HUES64 (cell line): ENCODE data around the gene ABHD14A.

Experiments used
- H3K27ac ChIP-seq: 2 replicates; pipeline ENCODE4 v1.7.0; 2013; ENCODE audit warnings: low read depth, low read length, inconsistent platforms
- H3K27me3 ChIP-seq: 2 replicates; pipeline ENCODE4 v1.6.1; 2013; ENCODE audit warnings: mild to moderate bottlenecking, low read length; ENCODE audit not compliant: insufficient read depth
- H3K36me3 ChIP-seq: 2 replicates; pipeline ENCODE4 v1.6.1; 2013; ENCODE audit warnings: mild to moderate bottlenecking, low read length; ENCODE audit not compliant: insufficient read depth
- H3K4me1 ChIP-seq: 2 replicates; pipeline ENCODE4 v1.6.1; 2013; ENCODE audit warnings: mild to moderate bottlenecking, low read length, moderate library complexity; ENCODE audit not compliant: insufficient read depth
- H3K4me3 ChIP-seq: 2 replicates; pipeline ENCODE4 v1.5.1; 2013; ENCODE audit warnings: mild to moderate bottlenecking, low read length, moderate library complexity
- H3K9ac ChIP-seq: 2 replicates; pipeline ENCODE4 v1.6.1; 2013; ENCODE audit warnings: mild to moderate bottlenecking, low read depth, low read length
- H3K9me3 ChIP-seq: 2 replicates; pipeline ENCODE4 v1.6.1; 2013; ENCODE audit warnings: low read depth, low read length; ENCODE audit not compliant: insufficient read depth
- WGBS: fragments of 150-250, 120-280 bp; methylation state at CpG from one replicate; pipeline ENCODE4 v1.1.7; 2013; ENCODE audit warnings: missing lambda C conversion rate; 5-methylcytosine and 5-hydroxymethylcytosine counted together

The ABHD14A gene

DNA sequence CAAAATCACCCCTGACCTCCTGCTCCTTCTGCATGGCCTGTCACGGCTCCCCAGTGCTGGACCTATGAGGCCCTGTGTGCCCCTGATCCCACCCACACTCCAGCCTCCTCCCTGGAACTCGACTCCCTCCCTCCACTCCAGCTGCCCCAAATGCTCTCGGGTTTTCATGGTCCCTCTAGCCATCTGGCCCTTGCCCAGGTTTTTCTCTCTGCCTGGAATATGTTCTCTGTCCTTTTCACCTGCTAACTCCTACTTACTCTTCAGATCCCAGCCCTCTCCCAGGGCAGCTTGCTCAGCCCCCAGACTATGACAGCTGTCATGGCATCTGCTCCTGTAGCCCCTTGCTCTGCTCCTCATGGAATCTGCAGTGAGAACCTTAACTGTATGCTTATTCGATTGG lies 51.2 kb downstream of the ABHD14A start:
- Histone ChIP-seq H3K27ac (no peak overlapping the region), H3K4me3 (no peak overlapping the region)
- WGBS: 79% methylated on average over 4 of the region's 4 CpGs

DNA sequence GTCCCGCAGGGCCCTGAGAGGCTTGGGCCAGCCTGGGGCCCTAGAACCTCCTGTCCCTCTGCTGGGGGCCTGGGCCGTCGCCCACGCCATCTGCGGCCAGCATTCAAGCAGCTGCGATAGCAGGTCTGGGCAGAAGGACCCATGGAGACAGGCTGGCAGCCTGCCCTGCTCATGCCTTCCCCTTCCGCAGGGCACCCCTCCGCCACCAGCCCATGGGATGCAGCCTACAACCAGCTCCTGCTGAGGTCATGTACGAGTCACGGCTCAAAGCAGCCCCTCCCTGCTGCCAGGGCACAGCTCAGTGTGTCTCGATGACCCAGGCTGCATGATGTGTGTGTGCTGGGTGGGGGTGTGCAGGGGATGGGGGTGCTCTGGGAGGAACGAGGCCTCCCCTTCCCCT lies 53.7 kb downstream of the ABHD14A start:
- Histone ChIP-seq H3K4me3 (no peak overlapping the region), H3K9me3 (no peaks in the 10 kb centered on the region), H3K36me3 (no peaks in the 10 kb centered on the region), H3K27me3 (no peaks in the 10 kb centered on the region), H3K9ac (no peak overlapping the region), H3K27ac (no peak overlapping the region), H3K4me1 (no peaks in the 10 kb centered on the region)
- WGBS: 92% methylated on average over 11 of the region's 12 CpGs

More for the DNA sequence above, 51.2 kb downstream of the ABHD14A start:
- Histone ChIP-seq H3K9ac (no peak overlapping the region), H3K4me1 (peaks cover 8% of the 10 kb centered on the region), H3K9me3 (no peaks in the 10 kb centered on the region), H3K27me3 (no peaks in the 10 kb centered on the region), H3K36me3 (no peaks in the 10 kb centered on the region)

DNA sequence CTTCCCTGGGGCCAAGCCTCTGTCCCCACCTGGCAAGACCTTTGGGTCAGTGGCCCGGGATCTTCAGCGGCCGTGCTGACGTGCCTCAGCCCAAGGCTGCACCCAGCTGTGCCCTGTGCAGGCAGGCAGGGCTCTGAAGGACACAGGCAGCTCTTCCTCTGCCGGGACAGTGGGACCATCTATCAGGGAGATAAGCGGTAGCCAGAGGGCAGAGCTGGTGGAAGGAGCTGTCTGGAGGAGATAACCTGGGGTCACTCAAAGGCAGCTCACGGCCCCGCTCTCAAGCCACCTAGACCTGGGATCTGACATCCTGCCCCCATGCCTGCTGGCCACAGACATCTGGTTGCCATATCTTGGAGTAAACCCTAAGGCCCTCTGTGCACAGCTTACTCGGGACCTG lies 54.2 kb downstream of the ABHD14A start:
- H3K9me3 ChIP-seq: no peaks in the 10 kb centered on the region
- H3K4me1 ChIP-seq: no peaks in the 10 kb centered on the region
- 87% methylated on average over 9 of the region's 9 CpGs for WGBS
- H3K27me3 ChIP-seq: no peaks in the 10 kb centered on the region
- no peak overlapping the region for H3K4me3 ChIP-seq
- no peak overlapping the region for H3K9ac ChIP-seq
- H3K36me3 ChIP-seq: no peaks in the 10 kb centered on the region
- no peak overlapping the region for H3K27ac ChIP-seq

DNA sequence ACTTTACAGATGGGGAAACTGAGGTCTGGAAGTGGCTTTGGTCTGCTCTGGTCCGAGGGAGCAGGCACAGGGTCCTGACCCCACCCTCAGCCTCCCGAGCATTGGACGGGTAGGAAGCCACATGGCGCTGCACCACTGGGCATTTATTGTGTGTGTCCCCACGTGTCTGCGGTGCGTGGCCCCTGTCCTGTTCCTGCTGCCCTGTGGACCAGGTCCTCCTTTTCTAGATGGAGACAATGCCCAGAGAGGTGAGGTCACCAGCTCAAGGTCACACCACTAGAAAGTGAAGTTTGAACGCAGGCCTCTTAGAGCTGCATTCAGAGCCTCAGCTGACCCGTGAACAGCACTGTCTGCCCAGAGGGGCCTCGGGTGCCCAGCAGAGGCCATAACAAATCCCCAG lies 54.7 kb downstream of the ABHD14A start:
- Histone ChIP-seq H3K9ac (no peak overlapping the region), H3K9me3 (no peaks in the 10 kb centered on the region), H3K27ac (no peak overlapping the region), H3K4me3 (no peak overlapping the region), H3K27me3 (no peaks in the 10 kb centered on the region), H3K36me3 (no peaks in the 10 kb centered on the region), H3K4me1 (no peaks in the 10 kb centered on the region)
- 94% methylated on average over 10 of the region's 10 CpGs for WGBS
